H9 (cell line): ENCODE data around the gene LRRC39. TPM values are rescaled to one million over a fixed set of nuclear protein-coding genes. Genes with fewer than 3 reads are reported as not detected.
A peak's percentile ranks its signal among the peaks of the same experiment; 100 is the strongest.

Source experiments
- DNase-seq: peaks from one replicate; pipeline ENCODE4 v3.0.0-alpha.2; 2017
- H2AFZ ChIP-seq: one replicate; pipeline ENCODE4 v1.6.1; 2013; ENCODE audit warnings: mild to moderate bottlenecking, low read length, control low read depth, moderate library complexity
- H2AK5ac ChIP-seq: 2 replicates; pipeline ENCODE4 v1.6.1; 2013; ENCODE audit warnings: low read length, control low read depth, mixed read lengths; ENCODE audit not compliant: insufficient read length
- H2BK120ac ChIP-seq: one replicate; pipeline ENCODE4 v1.6.1; 2013; ENCODE audit warnings: low read depth, mild to moderate bottlenecking, low read length, control low read depth, inconsistent platforms; ENCODE audit not compliant: poor library complexity, severe bottlenecking
- H2BK12ac ChIP-seq: 2 replicates; pipeline ENCODE4 v1.6.1; 2013; ENCODE audit warnings: low read length, control low read depth, mixed read lengths, low read depth; ENCODE audit not compliant: insufficient read length
- H2BK15ac ChIP-seq: 2 replicates; pipeline ENCODE4 v1.6.1; 2013; ENCODE audit warnings: low read depth, low read length, control low read depth
- H2BK20ac ChIP-seq: one replicate; pipeline ENCODE4 v1.6.1; 2013; ENCODE audit warnings: low read depth, mild to moderate bottlenecking, low read length, control low read depth, inconsistent platforms; ENCODE audit not compliant: poor library complexity, severe bottlenecking
- H2BK5ac ChIP-seq: 2 replicates; pipeline ENCODE4 v1.6.1; 2013; ENCODE audit warnings: low read length, control low read depth, mixed read lengths; ENCODE audit not compliant: insufficient read length
- H3K14ac ChIP-seq: 2 replicates; pipeline ENCODE4 v1.6.1; 2013; ENCODE audit warnings: low read length, control low read depth; ENCODE audit not compliant: insufficient read depth
- H3K18ac ChIP-seq: 2 replicates; pipeline ENCODE4 v1.6.1; 2013; ENCODE audit warnings: low read depth, mild to moderate bottlenecking, mixed read lengths, low read length, control low read depth; ENCODE audit not compliant: insufficient read length
- H3K23ac ChIP-seq: 2 replicates; pipeline ENCODE4 v1.6.1; 2013; ENCODE audit warnings: low read length, control low read depth, mixed read lengths, low read depth; ENCODE audit not compliant: insufficient read length
- H3K23me2 ChIP-seq: 2 replicates; pipeline ENCODE4 v1.6.1; 2013; ENCODE audit warnings: low read depth, mild to moderate bottlenecking, mixed read lengths, low read length, control low read depth; ENCODE audit not compliant: insufficient read length, poor library complexity, severe bottlenecking
- H3K27ac ChIP-seq: 2 replicates; pipeline ENCODE4 v1.5.1; 2013; ENCODE audit warnings: low read length, control low read depth, mixed read lengths, low read depth; ENCODE audit not compliant: insufficient read length
- H3K27me3 ChIP-seq: 2 replicates; pipeline ENCODE4 v1.6.1; 2013; ENCODE audit warnings: low read length, control low read depth, inconsistent platforms; ENCODE audit not compliant: insufficient read depth
- H3K4ac ChIP-seq: 2 replicates; pipeline ENCODE4 v1.6.1; 2013; ENCODE audit warnings: low read depth, mild to moderate bottlenecking, control low read depth, inconsistent platforms, low read length, moderate library complexity
- H3K4me1 ChIP-seq: 2 replicates; pipeline ENCODE4 v1.6.1; 2013; ENCODE audit warnings: low read length, control low read depth, inconsistent platforms; ENCODE audit not compliant: insufficient read depth
- H3K4me2 ChIP-seq: 2 replicates; pipeline ENCODE4 v1.6.1; 2013; ENCODE audit warnings: low read length, control low read depth, mixed read lengths; ENCODE audit not compliant: insufficient read length, insufficient read depth
- H3K56ac ChIP-seq: 2 replicates; pipeline ENCODE4 v1.6.1; 2013; ENCODE audit warnings: low read depth, mild to moderate bottlenecking, mixed read lengths, low read length, control low read depth; ENCODE audit not compliant: insufficient read length
- H3K79me1 ChIP-seq: 2 replicates; pipeline ENCODE4 v1.6.1; 2013; ENCODE audit warnings: low read depth, mild to moderate bottlenecking, moderate library complexity, low read length, control low read depth, inconsistent platforms; ENCODE audit not compliant: insufficient read depth, poor library complexity, severe bottlenecking
- H3K79me2 ChIP-seq: 2 replicates; pipeline ENCODE4 v1.6.1; 2013; ENCODE audit warnings: low read length, control low read depth, inconsistent platforms; ENCODE audit not compliant: insufficient read depth
- H3K9ac ChIP-seq: 2 replicates; pipeline ENCODE4 v1.6.1; 2013; ENCODE audit warnings: low read length, control low read depth, mixed read lengths; ENCODE audit not compliant: insufficient read length; ENCODE audit errors: extremely low read depth
- H3K9me3 ChIP-seq: one replicate; pipeline ENCODE4 v1.6.1; 2013; ENCODE audit warnings: low read depth, low read length, inconsistent platforms; ENCODE audit not compliant: control insufficient read depth
- H3T11ph ChIP-seq: one replicate; pipeline ENCODE4 v1.6.1; 2013; ENCODE audit warnings: mild to moderate bottlenecking, low read length, control low read depth, inconsistent platforms
- H4K20me1 ChIP-seq: one replicate; pipeline ENCODE4 v1.6.1; 2013; ENCODE audit not compliant: control insufficient read depth, insufficient read length, insufficient read depth
- H4K5ac ChIP-seq: 2 replicates; pipeline ENCODE4 v1.6.1; 2013; ENCODE audit warnings: low read depth, mild to moderate bottlenecking, mixed read lengths, low read length, control low read depth; ENCODE audit not compliant: insufficient read length
- H4K8ac ChIP-seq: replicated peaks from 2 replicates; pipeline ENCODE4 v1.6.1; 2013; ENCODE audit warnings: low read length, control low read depth, mixed read lengths, low read depth; ENCODE audit not compliant: insufficient read length
- H4K91ac ChIP-seq: 2 replicates; pipeline ENCODE4 v1.6.1; 2013; ENCODE audit warnings: low read depth, mild to moderate bottlenecking, moderate library complexity, mixed read lengths, low read length, control low read depth; ENCODE audit not compliant: insufficient read length
- H3K27ac Mint-ChIP-seq, 3 experiments: 2 replicates in 2 of 3; 3 replicates in 1 of 3; pipeline ENCODE4 v1.8.0; 2020 to 2021; ENCODE audit warnings: mixed read lengths in 3 of 3, mild to moderate bottlenecking in 1 of 3, moderate library complexity in 1 of 3
- H3K27me3 Mint-ChIP-seq: 2 replicates; pipeline ENCODE4 v1.8.0; 2021; ENCODE audit warnings: low read depth, mild to moderate bottlenecking, moderate library complexity, mixed read lengths
- H3K36me3 Mint-ChIP-seq, 3 experiments: 2 replicates in 2 of 3; 3 replicates in 1 of 3; pipeline ENCODE4 v1.8.0; 2020 to 2021; ENCODE audit warnings: low read depth in 3 of 3, mixed read lengths in 3 of 3; ENCODE audit not compliant: insufficient read depth in 1 of 3
- H3K4me1 Mint-ChIP-seq, 2 experiments: 2 replicates each; pipeline ENCODE4 v1.8.0; 2020; ENCODE audit warnings: mixed read lengths in 2 of 2
- H3K4me3 Mint-ChIP-seq, 2 experiments: 2 replicates in 1 of 2; 3 replicates in 1 of 2; pipeline ENCODE4 v1.8.0; 2020 to 2021; ENCODE audit warnings: mild to moderate bottlenecking in 2 of 2, mixed read lengths in 2 of 2, moderate library complexity in 1 of 2
- H3K9me3 Mint-ChIP-seq, 2 experiments: 2 replicates in 1 of 2; 3 replicates in 1 of 2; pipeline ENCODE4 v1.8.0; 2020; ENCODE audit warnings: mild to moderate bottlenecking in 2 of 2, mixed read lengths in 2 of 2, moderate library complexity in 1 of 2
- CTCF ChIP-seq: fragments of 200-600 bp; sonication (generic); conservative IDR thresholded peaks from 3 replicates; pipeline ENCODE4 v1.8.0; 2021; ENCODE audit warnings: antibody characterized with exemption, mild to moderate bottlenecking
- WGBS: extraction: QIAGEN DNeasy Blood & Tissue Kit; methylation state at CpG from one replicate; pipeline ENCODE4 v1.1.7; 2013; ENCODE audit warnings: missing lambda C conversion rate, low lambda C conversion rate, mixed read lengths; ENCODE audit not compliant: insufficient read length; ENCODE audit errors: extremely low coverage; 5-methylcytosine and 5-hydroxymethylcytosine counted together
- total RNA-seq: library from RNA; stranded (reverse); gene quantifications from 2 replicates; pipeline ENCODE4 v1.2.1, GENCODE V29; 2021

The LRRC39 gene
- total RNA-seq, 1 experiment from 2014 or later: 0.37 TPM

- H2BK15ac ChIP-seq: no peak overlapping the region
- H4K5ac ChIP-seq: no peak overlapping the region
- H3K9me3 ChIP-seq: no peaks in the 10 kb centered on the region
- H3K27ac ChIP-seq: no peak overlapping the region
- H4K20me1 ChIP-seq: no peaks in the 10 kb centered on the region
- no peak overlapping the region for H2BK120ac ChIP-seq
- Mint-ChIP-seq H3K4me3 (no peak overlapping the region), H3K36me3 (peaks cover 8 to 44% (median 32%) of the 10 kb centered on the region in 3 experiments), H3K27me3 (no peaks in the 10 kb centered on the region), H3K9me3 (no peaks in the 10 kb centered on the region), H3K27ac (peak overlapping the region in 1 of 3 experiments; percentile 70; a peak in 2 of 7 replicates), H3K4me1 (peaks cover 8 to 9% of the 10 kb centered on the region in 2 experiments)
- H3K18ac ChIP-seq: no peak overlapping the region
- no peak for DNase-seq
- no peak overlapping the region for H3K9ac ChIP-seq
- H2AFZ ChIP-seq: no peak overlapping the region
- H3T11ph ChIP-seq: no peak overlapping the region
- H3K56ac ChIP-seq: no peak overlapping the region
- no peak overlapping the region for H2BK20ac ChIP-seq
- H3K23me2 ChIP-seq: no peaks in the 10 kb centered on the region
- H3K4me2 ChIP-seq: no peak overlapping the region
- H3K4me1 ChIP-seq: peaks cover 3% of the 10 kb centered on the region; the same call in 1 of the 2 replicates
- no peak overlapping the region for H4K8ac ChIP-seq
- H3K79me1 ChIP-seq: no peaks in the 10 kb centered on the region
- H2BK12ac ChIP-seq: no peak overlapping the region
- WGBS: no CpG with 5 or more reads among the region's 1 CpG
- H3K4ac ChIP-seq: no peak overlapping the region
- no peaks in the 10 kb centered on the region for H3K27me3 ChIP-seq
- H3K79me2 ChIP-seq: no peaks in the 10 kb centered on the region; the same call in 1 of the 2 replicates
- H2BK5ac ChIP-seq: no peak overlapping the region
- no peak for TF ChIP-seq CTCF
- no peak overlapping the region for H3K23ac ChIP-seq
- no peak overlapping the region for H2AK5ac ChIP-seq
- H3K14ac ChIP-seq: no peak overlapping the region
- H4K91ac ChIP-seq: no peak overlapping the region
Observed at GRCh38 chr1:100146958-100147357, 31.1 kb downstream of the LRRC39 start.
